LNCaP clone FGC (cell line): Measurements from ENCODE around the gene RBM27.

Experiments
- DNase-seq: peaks from one replicate; pipeline ENCODE4 v3.0.0-alpha.2; 2011; ENCODE audit warnings: low read depth
- H3K4me3 ChIP-seq: 2 replicates; pipeline ENCODE4 v1.5.1; 2011; ENCODE audit warnings: mild to moderate bottlenecking, low read depth, low read length, control low read depth
- CTCF ChIP-seq: IDR thresholded peaks from 2 replicates; pipeline ENCODE4 v1.5.1; 2012; ENCODE audit warnings: mild to moderate bottlenecking; ENCODE audit not compliant: control insufficient read depth, insufficient read depth; ENCODE audit errors: extremely low read depth

The RBM27 gene

DNA sequence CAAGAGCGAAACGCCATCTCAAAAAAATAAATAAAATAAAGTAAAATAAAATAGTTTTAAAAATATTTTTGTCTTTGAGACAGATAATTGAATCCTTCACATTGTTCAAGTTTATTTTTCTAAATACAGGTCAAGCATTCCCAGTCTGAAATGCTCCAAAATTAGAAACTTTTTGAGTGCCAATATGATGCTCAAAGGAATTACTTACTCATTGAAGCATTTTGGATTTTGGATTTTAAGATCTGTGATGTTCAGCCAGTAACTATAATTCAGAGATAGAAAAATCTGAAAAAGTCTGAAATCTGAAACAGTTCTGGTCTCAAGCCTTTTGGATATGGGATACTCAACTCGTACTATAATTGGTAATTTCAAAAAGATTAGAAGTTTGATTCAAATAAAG, 39.8 kb downstream of the RBM27 start:
- H3K4me3 ChIP-seq = no peak overlapping the region
- no peak for TF ChIP-seq CTCF
- DNase-seq = no peak

DNA sequence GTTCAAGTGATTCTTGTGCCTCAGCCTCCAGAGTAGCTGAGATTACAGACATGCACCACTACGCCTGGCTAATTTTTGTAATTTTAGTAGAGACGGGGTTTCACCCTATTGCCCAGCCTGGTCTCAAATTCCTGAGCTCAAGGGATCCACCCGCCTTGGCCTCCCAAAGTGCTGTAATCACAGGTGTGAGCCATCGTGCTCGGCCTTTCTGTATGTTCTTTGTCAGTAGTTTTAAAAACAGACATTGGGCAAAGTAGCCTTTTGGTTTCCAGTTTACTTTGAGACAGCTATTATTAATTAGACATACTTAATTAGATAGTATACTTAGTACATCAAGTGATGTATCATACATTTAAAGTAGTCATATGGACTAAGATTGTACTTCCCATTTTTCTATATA, 45.2 kb downstream of the RBM27 start:
- no peak overlapping the region for H3K4me3 ChIP-seq
- TF ChIP-seq CTCF = no peak
- DNase-seq = no peak

GRCh38 chr5:146249801-146250200, 46.4 kb downstream of the RBM27 start:
- no peak overlapping the region for H3K4me3 ChIP-seq
- no peak for DNase-seq
- no peak for TF ChIP-seq CTCF
